NOMO-1 (cell line): ENCODE results near the gene ACSL5.
"Not testable (repeated sequence)": the region's sequence is repeated elsewhere in the genome, so short reads cannot be mapped to it uniquely, and the experiment has no call there.

Experiments used
- DNase-seq, 2 experiments: peaks; one replicate each; lab custom pipeline; 2025; ENCODE audit not compliant: unreplicated experiment in 2 of 2; lab: John Stamatoyannopoulos, UW

ACSL5 gene

GRCh38 chr10:112406806-112407205 lies 32.9 kb downstream of the ACSL5 start:
- not testable (repeated sequence) for DNase-seq

GRCh38 chr10:112407696-112408095 lies 33.8 kb downstream of the ACSL5 start:
- DNase-seq = no peak

- no peak for DNase-seq
Observed at GRCh38 chr10:112409299-112409698, 35.4 kb downstream of the ACSL5 start.

- no peak for DNase-seq
Observed at GRCh38 chr10:112409755-112410154, 35.8 kb downstream of the ACSL5 start.

- no peak for DNase-seq
Observed at GRCh38 chr10:112412696-112413095, 38.8 kb downstream of the ACSL5 start.

- DNase-seq = no peak
Observed at GRCh38 chr10:112421731-112422130, 47.8 kb downstream of the ACSL5 start.

GRCh38 chr10:112424651-112425050 lies 50.7 kb downstream of the ACSL5 start:
- DNase-seq = no peak

GRCh38 chr10:112426111-112426510 lies 52.2 kb downstream of the ACSL5 start:
- no peak for DNase-seq

GRCh38 chr10:112429147-112429546 lies 55.2 kb downstream of the ACSL5 start:
- no peak for DNase-seq

- DNase-seq = no peak
Observed at GRCh38 chr10:112429654-112430230, 55.8 kb downstream of the ACSL5 start.

- DNase-seq = no peak
Observed at GRCh38 chr10:112433136-112433535, 59.2 kb downstream of the ACSL5 start.

- peak in 1 of 2 experiments; percentile 40 for DNase-seq
Observed at GRCh38 chr10:112434988-112435619, 61.2 kb downstream of the ACSL5 start.

- DNase-seq = no peak
Observed at GRCh38 chr10:112438356-112438755, 64.4 kb downstream of the ACSL5 start.

GRCh38 chr10:112441520-112441919 lies 67.6 kb downstream of the ACSL5 start:
- no peak for DNase-seq

GRCh38 chr10:112442063-112442462 lies 68.1 kb downstream of the ACSL5 start:
- no peak for DNase-seq

GRCh38 chr10:112446055-112446854 lies 72.3 kb downstream of the ACSL5 start:
- DNase-seq = peak; percentile 48 to 57

- DNase-seq = peak; percentile 81 to 83
Observed at GRCh38 chr10:112446855-112447619, 73.1 kb downstream of the ACSL5 start, which contains the start of the genes VTI1A and ZDHHC6. VTI1A (plus strand) TSS chr10:112447215; CDS start chr10:112447374, 159 bp downstream. ZDHHC6 (minus strand) TSS chr10:112446914; CDS start chr10:112445436, 1,478 bp downstream.

GRCh38 chr10:112447620-112447928 lies 73.7 kb downstream of the ACSL5 start:
- no peak for DNase-seq

GRCh38 chr10:112448888-112449287 lies 75.0 kb downstream of the ACSL5 start:
- peak; percentile 20 to 61 for DNase-seq

- DNase-seq = no peak
Observed at GRCh38 chr10:112454910-112455779, 81.2 kb downstream of the ACSL5 start.
